ENCODE results near the gene FBXO8. TPM values are rescaled to one million over a fixed set of nuclear protein-coding genes. Genes with fewer than 3 reads are reported as not detected.

FBXO8 gene
- total RNA-seq, 1 donor from 2014 or later: 32.1 TPM

- Histone ChIP-seq H3K27me3 (ENCODE audit: control insufficient read depth, insufficient read depth, low read length) (no peaks in the 10 kb centered on the region), H3K4me3 (ENCODE audit: low read depth, low read length) (no peak overlapping the region), H3K36me3 (ENCODE audit: control insufficient read depth, insufficient read depth, low read length) (no peaks in the 10 kb centered on the region)
- DNase-seq (ENCODE audit: low read depth): peak; percentile 92
- no peak for FAIRE-seq
- TF ChIP-seq CTCF (IDR thresholded peaks at IDR 0.05; ENCODE audit: insufficient read depth, low read length, severe bottlenecking): no peak
These were observed 23.4 kb downstream of the FBXO8 start for GRCh38 chr4:174260099-174260498.

- no peak for FAIRE-seq
- Histone ChIP-seq H3K27me3 (ENCODE audit: control insufficient read depth, insufficient read depth, low read length) (no peaks in the 10 kb centered on the region), H3K4me3 (ENCODE audit: low read depth, low read length) (no peak overlapping the region), H3K36me3 (ENCODE audit: control insufficient read depth, insufficient read depth, low read length) (no peaks in the 10 kb centered on the region)
- DNase-seq (ENCODE audit: low read depth): no peak
- no peak for TF ChIP-seq CTCF (IDR thresholded peaks at IDR 0.05; ENCODE audit: insufficient read depth, low read length, severe bottlenecking)
These were observed 23.9 kb downstream of the FBXO8 start for GRCh38 chr4:174259580-174259979.

GRCh38 chr4:174256277-174256713 is 27.2 kb downstream of the FBXO8 start:
- DNase-seq (ENCODE audit: low read depth): peak; percentile 56
- no peak for FAIRE-seq
- H3K36me3 ChIP-seq (ENCODE audit: control insufficient read depth, insufficient read depth, low read length): no peaks in the 10 kb centered on the region
- H3K4me3 ChIP-seq (ENCODE audit: low read depth, low read length): no peak overlapping the region
- no peak for TF ChIP-seq CTCF (IDR thresholded peaks at IDR 0.05; ENCODE audit: insufficient read depth, low read length, severe bottlenecking)
- no peaks in the 10 kb centered on the region for H3K27me3 ChIP-seq (ENCODE audit: control insufficient read depth, insufficient read depth, low read length)

- no peaks in the 10 kb centered on the region for H3K36me3 ChIP-seq (ENCODE audit: control insufficient read depth, insufficient read depth, low read length)
These were observed 27.7 kb downstream of the FBXO8 start for GRCh38 chr4:174255786-174256185.

GRCh38 chr4:174255374-174255773 is 28.1 kb downstream of the FBXO8 start:
- DNase-seq (ENCODE audit: low read depth) (no peak), FAIRE-seq (no peak)
- no peak overlapping the region for H3K4me3 ChIP-seq (ENCODE audit: low read depth, low read length)
- no peaks in the 10 kb centered on the region for H3K27me3 ChIP-seq (ENCODE audit: control insufficient read depth, insufficient read depth, low read length)
- H3K36me3 ChIP-seq (ENCODE audit: control insufficient read depth, insufficient read depth, low read length): no peaks in the 10 kb centered on the region
- no peak for TF ChIP-seq CTCF (IDR thresholded peaks at IDR 0.05; ENCODE audit: insufficient read depth, low read length, severe bottlenecking)

More at GRCh38 chr4:174255786-174256185, 27.7 kb downstream of the FBXO8 start:
- DNase-seq (ENCODE audit: low read depth): no peak
- no peak for TF ChIP-seq CTCF (IDR thresholded peaks at IDR 0.05; ENCODE audit: insufficient read depth, low read length, severe bottlenecking)
- Histone ChIP-seq H3K4me3 (ENCODE audit: low read depth, low read length) (no peak overlapping the region), H3K27me3 (ENCODE audit: control insufficient read depth, insufficient read depth, low read length) (no peaks in the 10 kb centered on the region)
- FAIRE-seq: no peak

- no peaks in the 10 kb centered on the region for H3K36me3 ChIP-seq (ENCODE audit: control insufficient read depth, insufficient read depth, low read length)
- FAIRE-seq (no peak), DNase-seq (ENCODE audit: low read depth) (no peak)
- no peaks in the 10 kb centered on the region for H3K27me3 ChIP-seq (ENCODE audit: control insufficient read depth, insufficient read depth, low read length)
- TF ChIP-seq CTCF (IDR thresholded peaks at IDR 0.05; ENCODE audit: insufficient read depth, low read length, severe bottlenecking): no peak
- no peak overlapping the region for H3K4me3 ChIP-seq (ENCODE audit: low read depth, low read length)
These were observed 28.9 kb downstream of the FBXO8 start for GRCh38 chr4:174254613-174255012.

Measured in bronchial epithelial cell (primary cell).